CD4-positive, alpha-beta T cell treated with Interleukin-4 for 4 hours (primary cell): ENCODE data around the gene ZDHHC14.

Experiments
- DNase-seq: peaks from one replicate; pipeline ENCODE4 v3.0.0-alpha.2; 2020

The ZDHHC14 gene

GRCh38 chr6:157494132-157494710 is 113.2 kb downstream of the ZDHHC14 start:
- no peak for DNase-seq

GRCh38 chr6:157496534-157497095 is 115.6 kb downstream of the ZDHHC14 start:
- no peak for DNase-seq

GRCh38 chr6:157497579-157497978 is 116.6 kb downstream of the ZDHHC14 start:
- no peak for DNase-seq

- DNase-seq = no peak
Observed at GRCh38 chr6:157498817-157499216, 117.8 kb downstream of the ZDHHC14 start.

- no peak for DNase-seq
Observed at GRCh38 chr6:157500022-157500421, 119.0 kb downstream of the ZDHHC14 start.

GRCh38 chr6:157503018-157503747 is 122.2 kb downstream of the ZDHHC14 start:
- no peak for DNase-seq

GRCh38 chr6:157505912-157506491 is 125.0 kb downstream of the ZDHHC14 start:
- no peak for DNase-seq

GRCh38 chr6:157510323-157511188 is 129.6 kb downstream of the ZDHHC14 start:
- DNase-seq = no peak

GRCh38 chr6:157511682-157512381 is 130.8 kb downstream of the ZDHHC14 start:
- DNase-seq = no peak

- DNase-seq = no peak
Observed at GRCh38 chr6:157512382-157512682, 131.3 kb downstream of the ZDHHC14 start.

- no peak for DNase-seq
Observed at GRCh38 chr6:157513004-157513603, 132.1 kb downstream of the ZDHHC14 start.

- DNase-seq = no peak
Observed at GRCh38 chr6:157513619-157514485, 132.9 kb downstream of the ZDHHC14 start.

GRCh38 chr6:157514659-157515496 is 133.9 kb downstream of the ZDHHC14 start:
- no peak for DNase-seq

- DNase-seq = no peak
Observed at GRCh38 chr6:157516319-157517026, 135.5 kb downstream of the ZDHHC14 start.

- DNase-seq = no peak
Observed at GRCh38 chr6:157517601-157518359, 136.8 kb downstream of the ZDHHC14 start.

GRCh38 chr6:157518397-157519250 is 137.6 kb downstream of the ZDHHC14 start:
- no peak for DNase-seq

- no peak for DNase-seq
Observed at GRCh38 chr6:157519255-157520116, 138.5 kb downstream of the ZDHHC14 start.
